K562 (cell line): ENCODE data around the gene KATNAL1. TPM values are rescaled to one million over a fixed set of nuclear protein-coding genes. Genes with fewer than 3 reads are reported as not detected.

Experiments
- ATF7 ChIP-seq: fragments of 450-650 bp; IDR thresholded peaks from 2 replicates; pipeline ENCODE4 v1.7.1; 2014; ENCODE audit warnings: mild to moderate bottlenecking, moderate library complexity
- BMI1 ChIP-seq: fragments of 150-350 bp; IDR thresholded peaks from 2 replicates; pipeline ENCODE4 v1.6.1; 2014; ENCODE audit warnings: low read length
- CBX1 ChIP-seq: sonication (generic); IDR thresholded peaks from 2 replicates; pipeline ENCODE4 v1.6.1; 2016; ENCODE audit warnings: antibody characterized with exemption, low read depth, mild to moderate bottlenecking
- CCAR2 ChIP-seq: fragments of 200-400 bp; formaldehyde crosslinking; IDR thresholded peaks from 2 replicates; pipeline ENCODE4 v1.6.1; 2017; ENCODE audit warnings: mild to moderate bottlenecking, low read depth, low read length
- DACH1 ChIP-seq: fragments of 450-650 bp; IDR thresholded peaks from 2 replicates; pipeline ENCODE4 v1.6.1; 2018; ENCODE audit not compliant: partially characterized antibody
- FOXJ3 ChIP-seq: sonication (generic); formaldehyde crosslinking; IDR thresholded peaks from 2 replicates; pipeline ENCODE4 v1.4.0; 2020; ENCODE audit warnings: mild to moderate bottlenecking, missing genetic modification reagents
- NEUROD1 ChIP-seq: fragments of 150-350 bp; IDR thresholded peaks from 2 replicates; pipeline ENCODE4 v1.6.1; 2014; ENCODE audit warnings: borderline replicate concordance, low read length, low read depth; ENCODE audit not compliant: partially characterized antibody
- NR2C2 ChIP-seq, 2 experiments: fragments of 200-800 bp in 1 of 2; sonication (Bioruptor generic) in 1 of 2; sonication (generic) in 1 of 2; formaldehyde crosslinking in 1 of 2; IDR thresholded peaks; 2 replicates each; pipeline versions ENCODE4 v1.6.1 to v1.8.0; 2016 to 2022; ENCODE audit warnings: mild to moderate bottlenecking in 1 of 2, missing compliant biosample characterization in 1 of 2, missing genetic modification characterization in 1 of 2, missing genetic modification reagents in 1 of 2
- SRSF7 ChIP-seq: fragments of 200-400 bp; formaldehyde crosslinking; optimal IDR thresholded peaks from 2 replicates; pipeline ENCODE3; 2017; ENCODE audit warnings: mild to moderate bottlenecking, low read depth, low read length
- polyA plus RNA-seq, 8 experiments: library from polyadenylated mRNA; depleted of rRNA in 4 of 8; stranded (reverse) in 5 of 8; unstranded in 3 of 8; fragments of >200 nt; fragmentation: Nextera tagmentation in 2 of 8; fragmentation: Illumina TruSeq in 1 of 8; extraction: Ambion mirVana in 2 of 8; extraction: Trizol in 1 of 8; gene quantifications; 2 replicates each; pipeline versions ENCODE4 v1.2.1 to v1.2.3, GENCODE V29; 2011 to 2014; ENCODE audit warnings: inconsistent platforms in 1 of 8, missing spikeins in 1 of 8
- total RNA-seq, 7 experiments: library from RNA; depleted of rRNA in 6 of 7; stranded (reverse); fragments of >200 nt in 6 of 7; fragmentation: Illumina TruSeq in 2 of 7; extraction: Trizol in 2 of 7; gene quantifications; 2 replicates each; pipeline versions ENCODE4 v1.2.1 to v1.2.3, GENCODE V29; 2011 to 2021; ENCODE audit warnings: low replicate concordance in 1 of 7
- TF ChIP-seq, protein P1 (sequence below): fragments of 450-650 bp; IDR thresholded peaks from 2 replicates; pipeline ENCODE4 v1.6.1; 2016; ENCODE audit warnings: mild to moderate bottlenecking, moderate library complexity
- TF ChIP-seq, protein P2 (sequence below): fragments of 450-650 bp; formaldehyde crosslinking; IDR thresholded peaks from 2 replicates; pipeline ENCODE4 v1.4.0; 2022; ENCODE audit warnings: missing genetic modification characterization
- TF ChIP-seq, protein P3 (sequence below): fragments of 450-650 bp; IDR thresholded peaks from 2 replicates; pipeline ENCODE4 v1.6.1; 2016; ENCODE audit warnings: antibody characterized with exemption

The KATNAL1 gene
- total and polyA plus RNA-seq, 9 of the 15 experiments (the other 6 are each of a cell fraction or from before 2014, with no cell fraction given), result 2.5 to 8.2 (median 5.5) TPM

DNA sequence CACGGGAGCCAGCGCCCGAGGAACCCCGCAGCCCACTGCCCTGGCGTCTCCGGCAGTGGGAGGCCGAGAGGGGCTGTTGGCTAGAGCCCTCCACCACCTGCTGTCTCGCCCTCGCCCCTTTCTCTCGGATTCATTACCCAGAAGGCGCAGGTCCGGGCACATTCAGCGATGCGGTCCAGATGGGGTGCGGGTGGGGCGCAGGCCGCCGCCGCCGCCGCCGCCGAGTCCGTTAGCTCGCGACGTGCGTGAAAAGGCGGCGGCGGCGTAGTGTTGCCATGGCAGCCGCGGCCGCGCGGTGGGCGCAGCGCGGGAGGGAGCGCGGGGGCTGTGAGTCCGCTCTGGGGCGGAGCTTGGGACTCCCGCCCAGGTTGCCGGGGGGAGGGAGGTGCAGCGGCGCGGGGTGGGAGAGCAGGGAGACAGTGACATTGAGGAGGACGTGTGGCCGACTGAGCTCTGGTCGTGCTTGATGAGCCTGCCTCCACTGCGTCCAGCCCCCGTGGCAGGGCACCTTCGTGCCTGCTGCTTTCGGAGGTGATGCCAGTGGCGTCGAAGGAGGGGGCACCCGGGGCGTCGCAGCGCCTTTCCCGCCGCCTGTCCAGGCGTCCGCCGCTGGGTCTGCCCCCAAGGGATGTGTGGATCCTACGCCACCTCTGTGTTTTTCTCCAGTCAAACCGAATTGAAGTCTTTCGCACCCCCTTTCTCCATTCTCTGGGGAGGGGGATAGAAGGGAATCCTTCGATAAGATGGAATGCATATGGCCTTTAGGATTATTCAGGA, at the start of gene KATNAL1 (continued):
- TF ChIP-seq, protein P1, sequence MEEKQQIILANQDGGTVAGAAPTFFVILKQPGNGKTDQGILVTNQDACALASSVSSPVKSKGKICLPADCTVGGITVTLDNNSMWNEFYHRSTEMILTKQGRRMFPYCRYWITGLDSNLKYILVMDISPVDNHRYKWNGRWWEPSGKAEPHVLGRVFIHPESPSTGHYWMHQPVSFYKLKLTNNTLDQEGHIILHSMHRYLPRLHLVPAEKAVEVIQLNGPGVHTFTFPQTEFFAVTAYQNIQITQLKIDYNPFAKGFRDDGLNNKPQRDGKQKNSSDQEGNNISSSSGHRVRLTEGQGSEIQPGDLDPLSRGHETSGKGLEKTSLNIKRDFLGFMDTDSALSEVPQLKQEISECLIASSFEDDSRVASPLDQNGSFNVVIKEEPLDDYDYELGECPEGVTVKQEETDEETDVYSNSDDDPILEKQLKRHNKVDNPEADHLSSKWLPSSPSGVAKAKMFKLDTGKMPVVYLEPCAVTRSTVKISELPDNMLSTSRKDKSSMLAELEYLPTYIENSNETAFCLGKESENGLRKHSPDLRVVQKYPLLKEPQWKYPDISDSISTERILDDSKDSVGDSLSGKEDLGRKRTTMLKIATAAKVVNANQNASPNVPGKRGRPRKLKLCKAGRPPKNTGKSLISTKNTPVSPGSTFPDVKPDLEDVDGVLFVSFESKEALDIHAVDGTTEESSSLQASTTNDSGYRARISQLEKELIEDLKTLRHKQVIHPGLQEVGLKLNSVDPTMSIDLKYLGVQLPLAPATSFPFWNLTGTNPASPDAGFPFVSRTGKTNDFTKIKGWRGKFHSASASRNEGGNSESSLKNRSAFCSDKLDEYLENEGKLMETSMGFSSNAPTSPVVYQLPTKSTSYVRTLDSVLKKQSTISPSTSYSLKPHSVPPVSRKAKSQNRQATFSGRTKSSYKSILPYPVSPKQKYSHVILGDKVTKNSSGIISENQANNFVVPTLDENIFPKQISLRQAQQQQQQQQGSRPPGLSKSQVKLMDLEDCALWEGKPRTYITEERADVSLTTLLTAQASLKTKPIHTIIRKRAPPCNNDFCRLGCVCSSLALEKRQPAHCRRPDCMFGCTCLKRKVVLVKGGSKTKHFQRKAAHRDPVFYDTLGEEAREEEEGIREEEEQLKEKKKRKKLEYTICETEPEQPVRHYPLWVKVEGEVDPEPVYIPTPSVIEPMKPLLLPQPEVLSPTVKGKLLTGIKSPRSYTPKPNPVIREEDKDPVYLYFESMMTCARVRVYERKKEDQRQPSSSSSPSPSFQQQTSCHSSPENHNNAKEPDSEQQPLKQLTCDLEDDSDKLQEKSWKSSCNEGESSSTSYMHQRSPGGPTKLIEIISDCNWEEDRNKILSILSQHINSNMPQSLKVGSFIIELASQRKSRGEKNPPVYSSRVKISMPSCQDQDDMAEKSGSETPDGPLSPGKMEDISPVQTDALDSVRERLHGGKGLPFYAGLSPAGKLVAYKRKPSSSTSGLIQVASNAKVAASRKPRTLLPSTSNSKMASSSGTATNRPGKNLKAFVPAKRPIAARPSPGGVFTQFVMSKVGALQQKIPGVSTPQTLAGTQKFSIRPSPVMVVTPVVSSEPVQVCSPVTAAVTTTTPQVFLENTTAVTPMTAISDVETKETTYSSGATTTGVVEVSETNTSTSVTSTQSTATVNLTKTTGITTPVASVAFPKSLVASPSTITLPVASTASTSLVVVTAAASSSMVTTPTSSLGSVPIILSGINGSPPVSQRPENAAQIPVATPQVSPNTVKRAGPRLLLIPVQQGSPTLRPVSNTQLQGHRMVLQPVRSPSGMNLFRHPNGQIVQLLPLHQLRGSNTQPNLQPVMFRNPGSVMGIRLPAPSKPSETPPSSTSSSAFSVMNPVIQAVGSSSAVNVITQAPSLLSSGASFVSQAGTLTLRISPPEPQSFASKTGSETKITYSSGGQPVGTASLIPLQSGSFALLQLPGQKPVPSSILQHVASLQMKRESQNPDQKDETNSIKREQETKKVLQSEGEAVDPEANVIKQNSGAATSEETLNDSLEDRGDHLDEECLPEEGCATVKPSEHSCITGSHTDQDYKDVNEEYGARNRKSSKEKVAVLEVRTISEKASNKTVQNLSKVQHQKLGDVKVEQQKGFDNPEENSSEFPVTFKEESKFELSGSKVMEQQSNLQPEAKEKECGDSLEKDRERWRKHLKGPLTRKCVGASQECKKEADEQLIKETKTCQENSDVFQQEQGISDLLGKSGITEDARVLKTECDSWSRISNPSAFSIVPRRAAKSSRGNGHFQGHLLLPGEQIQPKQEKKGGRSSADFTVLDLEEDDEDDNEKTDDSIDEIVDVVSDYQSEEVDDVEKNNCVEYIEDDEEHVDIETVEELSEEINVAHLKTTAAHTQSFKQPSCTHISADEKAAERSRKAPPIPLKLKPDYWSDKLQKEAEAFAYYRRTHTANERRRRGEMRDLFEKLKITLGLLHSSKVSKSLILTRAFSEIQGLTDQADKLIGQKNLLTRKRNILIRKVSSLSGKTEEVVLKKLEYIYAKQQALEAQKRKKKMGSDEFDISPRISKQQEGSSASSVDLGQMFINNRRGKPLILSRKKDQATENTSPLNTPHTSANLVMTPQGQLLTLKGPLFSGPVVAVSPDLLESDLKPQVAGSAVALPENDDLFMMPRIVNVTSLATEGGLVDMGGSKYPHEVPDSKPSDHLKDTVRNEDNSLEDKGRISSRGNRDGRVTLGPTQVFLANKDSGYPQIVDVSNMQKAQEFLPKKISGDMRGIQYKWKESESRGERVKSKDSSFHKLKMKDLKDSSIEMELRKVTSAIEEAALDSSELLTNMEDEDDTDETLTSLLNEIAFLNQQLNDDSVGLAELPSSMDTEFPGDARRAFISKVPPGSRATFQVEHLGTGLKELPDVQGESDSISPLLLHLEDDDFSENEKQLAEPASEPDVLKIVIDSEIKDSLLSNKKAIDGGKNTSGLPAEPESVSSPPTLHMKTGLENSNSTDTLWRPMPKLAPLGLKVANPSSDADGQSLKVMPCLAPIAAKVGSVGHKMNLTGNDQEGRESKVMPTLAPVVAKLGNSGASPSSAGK, result peak; percentile 81
- TF ChIP-seq CBX1 (peak; percentile 43; the same call in 1 of the 2 replicates), SRSF7 (no peak), NEUROD1 (peak; percentile 24), FOXJ3 (CRISPR knock-in tag) (no peak), NR2C2 (CRISPR knock-in tag; IDR thresholded peaks at IDR 0.05) (no peak), NR2C2 (tag; IDR thresholded peaks at IDR 0.05) (peak; percentile 29; the same call in 1 of the 2 replicates), BMI1 (no peak; the same call in 1 of the 2 replicates), ATF7 (peak; percentile 44; the same call in 1 of the 2 replicates), CCAR2 (no peak), DACH1 (no peak)
- TF ChIP-seq, protein P2, sequence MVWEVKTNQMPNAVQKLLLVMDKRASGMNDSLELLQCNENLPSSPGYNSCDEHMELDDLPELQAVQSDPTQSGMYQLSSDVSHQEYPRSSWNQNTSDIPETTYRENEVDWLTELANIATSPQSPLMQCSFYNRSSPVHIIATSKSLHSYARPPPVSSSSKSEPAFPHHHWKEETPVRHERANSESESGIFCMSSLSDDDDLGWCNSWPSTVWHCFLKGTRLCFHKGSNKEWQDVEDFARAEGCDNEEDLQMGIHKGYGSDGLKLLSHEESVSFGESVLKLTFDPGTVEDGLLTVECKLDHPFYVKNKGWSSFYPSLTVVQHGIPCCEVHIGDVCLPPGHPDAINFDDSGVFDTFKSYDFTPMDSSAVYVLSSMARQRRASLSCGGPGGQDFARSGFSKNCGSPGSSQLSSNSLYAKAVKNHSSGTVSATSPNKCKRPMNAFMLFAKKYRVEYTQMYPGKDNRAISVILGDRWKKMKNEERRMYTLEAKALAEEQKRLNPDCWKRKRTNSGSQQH (CRISPR knock-in tag), result no peak
- TF ChIP-seq, protein P3, sequence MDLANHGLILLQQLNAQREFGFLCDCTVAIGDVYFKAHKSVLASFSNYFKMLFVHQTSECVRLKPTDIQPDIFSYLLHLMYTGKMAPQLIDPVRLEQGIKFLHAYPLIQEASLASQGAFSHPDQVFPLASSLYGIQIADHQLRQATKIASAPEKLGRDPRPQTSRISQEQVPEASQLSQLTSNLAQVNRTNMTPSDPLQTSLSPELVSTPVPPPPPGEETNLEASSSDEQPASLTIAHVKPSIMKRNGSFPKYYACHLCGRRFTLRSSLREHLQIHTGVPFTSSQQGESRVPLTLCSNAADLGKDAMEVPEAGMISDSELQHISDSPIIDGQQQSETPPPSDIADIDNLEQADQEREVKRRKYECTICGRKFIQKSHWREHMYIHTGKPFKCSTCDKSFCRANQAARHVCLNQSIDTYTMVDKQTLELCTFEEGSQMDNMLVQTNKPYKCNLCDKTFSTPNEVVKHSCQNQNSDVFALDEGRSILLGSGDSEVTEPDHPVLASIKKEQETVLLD, result 0 out of 2 replicates have a peak, but pooled peaks have one; percentile 62
